GM21786 (cell line): ENCODE measurements around the gene MCM3AP.

Source experiments
- ATAC-seq: cut with Tn5 transposase; IDR thresholded peaks from one replicate; pipeline ENCODE4 v1.9.1; 2021; ENCODE audit not compliant: unreplicated experiment

Gene MCM3AP

DNA sequence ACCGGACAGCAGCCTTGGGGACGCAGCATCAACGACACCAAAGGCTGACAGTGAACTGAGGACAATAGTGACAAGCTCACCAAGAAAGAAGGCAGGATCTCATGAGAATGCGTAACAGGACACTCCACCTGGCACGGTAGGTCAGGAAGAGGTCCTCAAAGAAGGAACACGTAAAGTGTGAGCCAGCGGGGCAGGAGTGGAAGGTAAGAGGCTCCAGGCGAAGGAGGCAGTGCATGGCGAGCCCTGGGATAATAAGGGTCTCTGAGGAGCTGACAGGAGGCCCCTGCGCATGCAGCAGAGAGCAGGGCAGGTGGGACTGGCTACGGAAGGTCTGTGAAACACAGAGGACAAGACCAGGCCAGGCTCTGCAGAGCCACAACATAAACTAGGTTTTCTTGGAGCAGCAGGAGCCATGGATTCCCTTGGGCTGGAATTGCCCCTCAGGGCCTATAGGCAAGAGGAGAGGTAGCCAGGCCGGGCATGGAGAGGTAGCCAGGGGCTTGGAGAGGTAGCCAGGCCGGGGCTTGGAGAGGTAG lies 65.1 kb downstream of the MCM3AP start:
- ATAC-seq, result no peak

DNA sequence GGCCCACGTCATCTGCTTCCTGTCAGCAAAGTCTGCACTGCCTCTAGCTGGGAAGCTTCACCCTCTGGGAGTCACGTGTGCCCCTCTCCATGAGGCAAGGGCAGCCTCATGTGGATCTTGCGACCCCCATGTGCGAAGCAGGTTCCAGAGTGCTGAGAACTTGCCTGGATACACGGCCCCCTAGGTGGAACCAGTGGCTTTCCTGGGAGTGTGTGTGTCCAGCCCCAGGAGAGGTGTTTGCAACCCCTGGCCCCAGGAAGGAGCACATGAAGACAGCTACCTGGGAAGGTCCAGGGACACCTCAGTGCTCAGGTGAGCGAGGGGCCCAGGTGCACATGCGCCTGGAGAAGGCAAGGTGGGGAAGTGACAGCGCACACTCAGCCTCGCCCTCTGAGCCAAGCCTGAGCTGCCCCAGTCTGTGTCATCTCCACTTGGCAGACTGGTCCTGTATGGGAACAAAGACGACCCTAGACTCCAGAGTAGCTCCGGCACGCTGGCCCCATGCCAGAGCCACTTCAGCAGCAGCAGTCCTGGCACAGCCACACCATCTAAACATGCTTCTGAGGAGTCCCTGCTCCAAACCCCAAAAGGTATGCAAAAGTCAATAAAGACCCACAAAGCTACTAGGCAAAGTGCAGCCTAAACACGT lies 65.7 kb downstream of the MCM3AP start:
- no peak for ATAC-seq

DNA sequence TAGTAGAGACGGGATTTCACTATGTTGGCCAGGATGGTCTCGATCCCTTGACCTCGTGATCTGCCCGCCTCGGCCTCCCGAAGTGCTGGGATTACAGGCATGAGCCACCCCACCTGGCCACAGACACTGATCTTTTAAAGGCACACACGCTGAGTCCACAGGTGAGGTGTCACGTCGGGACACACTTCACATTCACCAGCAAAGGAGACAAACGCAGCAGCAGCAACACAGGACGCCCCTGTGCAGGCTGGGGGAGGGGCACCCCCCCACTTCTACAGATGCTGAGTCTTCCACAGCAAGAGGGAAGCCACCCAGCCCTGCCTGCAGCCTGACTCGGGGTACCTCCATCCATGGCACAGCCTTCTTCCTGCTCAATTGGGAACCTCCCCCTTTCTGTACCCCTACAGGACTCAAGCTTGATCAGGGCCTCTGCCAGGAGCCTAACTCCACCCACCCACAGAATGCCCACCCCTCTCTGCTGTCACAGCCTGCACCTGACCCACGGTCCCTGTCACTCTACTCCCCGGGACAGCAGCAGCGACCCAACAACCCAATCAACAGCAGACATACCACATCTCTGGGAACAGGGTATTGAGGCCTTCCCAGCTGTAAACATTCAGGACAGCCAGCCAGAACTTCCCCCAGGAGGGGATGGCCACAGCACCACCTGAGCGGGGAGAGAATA lies 66.4 kb downstream of the MCM3AP start:
- ATAC-seq, result no peak

DNA sequence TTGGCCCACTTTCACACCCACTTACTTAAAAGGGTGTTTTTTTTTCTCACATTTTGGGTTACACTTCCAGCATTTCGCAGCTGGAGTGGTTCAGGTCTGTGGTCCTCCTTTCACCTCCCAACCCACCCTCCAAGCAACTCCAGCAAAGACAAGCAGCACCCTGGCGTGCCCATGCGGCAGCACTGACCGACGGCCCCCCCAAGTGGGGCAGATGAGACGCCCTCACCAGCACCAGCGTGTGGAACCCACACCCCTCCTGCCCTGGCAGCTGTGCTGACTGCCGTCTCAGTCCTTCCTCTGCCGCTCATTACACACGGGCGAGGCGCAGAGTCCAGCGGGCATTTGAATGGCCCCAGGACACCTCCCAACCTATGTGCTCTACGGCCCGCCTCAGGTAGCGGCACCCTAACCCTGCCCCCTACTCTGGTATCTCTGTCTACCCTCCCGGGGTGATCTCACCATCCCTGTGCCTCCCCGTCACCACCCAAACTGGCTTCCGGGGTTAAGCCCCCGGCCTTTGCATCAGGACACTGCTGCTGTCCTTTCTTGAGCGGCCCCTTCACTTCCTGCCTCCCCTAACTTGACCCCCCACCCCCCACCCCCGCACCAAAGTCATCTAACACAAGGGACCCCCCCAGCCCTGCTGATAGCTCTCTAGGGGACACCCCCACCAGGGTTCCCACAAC lies 67.8 kb downstream of the MCM3AP start:
- no peak for ATAC-seq

DNA sequence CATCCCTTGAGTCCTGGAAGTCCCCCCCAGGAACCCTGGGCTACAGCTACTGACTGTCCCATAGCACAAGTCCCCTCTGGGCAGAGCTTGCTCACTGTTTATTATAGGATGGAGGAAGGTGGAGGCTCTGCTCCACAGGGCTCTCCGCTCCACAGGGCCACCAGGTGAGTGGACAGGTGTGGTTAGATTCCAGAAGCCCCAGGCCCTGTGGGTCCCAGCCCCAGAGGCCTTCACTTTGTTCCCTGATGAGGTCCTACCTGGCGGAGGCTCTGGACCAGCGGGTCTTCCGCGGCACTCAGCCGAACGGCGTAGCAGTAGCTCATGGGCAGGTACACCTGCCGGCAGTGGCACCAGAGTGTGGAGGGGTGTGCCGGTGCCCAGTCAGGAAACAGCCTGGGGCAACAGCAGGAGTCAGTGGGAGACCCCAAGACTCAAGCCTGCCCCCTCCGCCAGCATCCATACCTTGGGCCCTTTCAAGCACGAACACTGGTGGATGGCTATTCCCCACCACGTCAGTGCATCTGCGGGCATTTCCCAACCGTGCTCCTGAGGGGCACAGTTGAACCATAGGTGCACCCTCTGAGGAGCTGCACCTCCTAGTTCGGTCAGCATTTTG lies 69.2 kb downstream of the MCM3AP start:
- ATAC-seq, result no peak

DNA sequence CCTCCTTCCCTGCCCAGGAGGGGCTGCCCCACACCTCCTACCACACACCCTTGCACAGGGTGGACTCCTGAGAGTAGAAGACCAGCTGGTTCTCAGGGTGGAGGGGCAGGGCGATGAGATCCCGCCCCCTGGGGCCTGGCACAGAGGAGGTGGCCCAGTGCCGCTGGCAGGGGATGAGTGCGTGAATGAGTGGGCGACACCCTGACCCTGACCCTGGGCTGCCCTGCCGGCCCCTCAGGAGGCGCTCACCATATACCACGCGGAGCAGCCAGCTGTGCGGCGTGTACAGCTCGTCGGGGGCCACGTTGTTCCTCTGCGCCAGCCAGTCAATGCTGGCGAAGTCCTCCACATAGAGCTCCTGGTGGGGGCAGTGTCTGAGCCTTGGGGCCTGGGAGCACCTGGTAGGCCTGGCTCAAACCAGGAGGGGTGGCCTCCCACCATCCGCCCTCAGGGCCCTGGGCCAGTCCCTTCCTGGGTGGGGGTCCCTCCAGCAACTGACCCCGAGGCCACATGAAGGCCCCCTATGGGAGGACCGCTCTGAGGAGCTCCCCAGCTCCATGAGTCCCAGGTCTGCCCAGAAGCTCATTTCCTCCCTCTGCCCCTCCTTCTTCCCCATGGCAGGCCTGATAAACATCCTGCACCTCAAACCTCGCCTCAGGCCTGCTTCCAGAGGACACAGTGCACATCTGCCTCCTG lies 69.8 kb downstream of the MCM3AP start:
- ATAC-seq, result no peak

DNA sequence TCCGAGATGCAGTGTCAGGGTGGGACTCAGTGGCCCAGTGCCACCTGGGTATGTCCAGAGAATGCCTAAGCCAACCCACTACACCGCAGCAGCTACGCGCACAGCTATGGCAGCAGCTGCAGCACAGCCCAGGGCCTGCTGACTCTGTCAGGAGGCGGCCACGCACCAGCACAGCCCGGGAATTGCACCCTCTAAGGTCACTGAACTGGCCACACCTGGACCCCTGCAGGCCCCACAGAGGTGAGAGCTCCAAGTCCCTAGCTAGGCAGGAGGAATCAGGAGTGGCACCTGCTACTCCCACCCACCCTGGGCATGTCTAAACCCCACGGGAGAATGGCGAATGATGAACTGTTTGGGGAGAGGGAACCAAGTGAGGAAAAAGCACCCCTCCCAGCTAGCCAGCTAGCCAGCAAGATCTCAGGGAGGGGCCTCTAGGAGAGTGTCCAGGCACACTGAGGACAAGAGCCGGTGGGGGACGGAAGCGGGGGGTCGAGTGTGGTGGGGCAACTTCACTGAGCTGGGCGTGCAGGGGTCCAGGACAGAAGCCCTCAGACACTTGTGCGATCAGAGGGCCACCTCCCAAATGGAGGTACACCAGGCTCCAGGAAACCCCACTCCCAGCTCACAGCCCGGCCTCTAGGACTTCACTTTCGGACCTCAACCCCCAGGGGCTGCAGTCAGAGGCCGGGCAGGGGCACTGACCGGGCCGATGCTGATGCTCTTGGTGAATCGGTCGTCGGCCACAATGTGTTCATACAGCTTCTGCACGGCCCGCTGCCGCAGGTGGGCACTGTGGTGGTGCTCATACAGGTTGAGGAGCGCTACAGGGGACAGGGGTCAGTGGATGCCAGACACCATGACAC lies 70.7 kb downstream of the MCM3AP start:
- no peak for ATAC-seq

DNA sequence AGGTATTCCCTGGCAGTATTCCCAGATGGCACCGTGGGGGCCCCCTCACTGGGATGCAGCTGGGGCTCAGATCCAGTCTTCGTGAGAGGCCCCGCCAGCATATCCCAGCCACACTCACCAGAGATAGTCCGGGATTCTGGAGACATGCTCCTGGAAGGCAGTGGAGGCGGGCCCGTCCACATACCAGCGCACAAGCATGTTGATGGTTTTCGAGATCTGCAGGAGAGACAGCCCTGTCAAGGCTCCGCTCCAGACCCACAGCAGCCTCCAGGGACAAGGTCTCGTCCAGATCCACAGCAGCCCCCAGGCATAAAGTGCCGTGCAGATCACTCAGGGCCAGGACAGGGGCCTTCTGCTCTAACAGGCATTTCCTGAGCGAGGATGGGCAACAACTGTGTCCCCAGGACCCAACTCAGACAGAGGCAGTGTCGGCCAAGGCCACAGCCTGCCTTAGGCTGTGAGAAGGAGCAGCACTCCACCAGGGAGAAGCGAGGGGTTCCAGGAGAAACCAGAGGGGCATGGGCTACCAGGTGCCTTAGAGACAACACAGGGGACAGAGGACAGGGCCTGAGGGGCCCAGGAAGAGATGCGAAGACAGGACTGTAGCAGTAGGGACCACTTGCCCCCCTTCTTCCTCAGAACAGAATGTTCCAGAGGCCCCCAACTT lies 71.7 kb downstream of the MCM3AP start:
- no peak for ATAC-seq

DNA sequence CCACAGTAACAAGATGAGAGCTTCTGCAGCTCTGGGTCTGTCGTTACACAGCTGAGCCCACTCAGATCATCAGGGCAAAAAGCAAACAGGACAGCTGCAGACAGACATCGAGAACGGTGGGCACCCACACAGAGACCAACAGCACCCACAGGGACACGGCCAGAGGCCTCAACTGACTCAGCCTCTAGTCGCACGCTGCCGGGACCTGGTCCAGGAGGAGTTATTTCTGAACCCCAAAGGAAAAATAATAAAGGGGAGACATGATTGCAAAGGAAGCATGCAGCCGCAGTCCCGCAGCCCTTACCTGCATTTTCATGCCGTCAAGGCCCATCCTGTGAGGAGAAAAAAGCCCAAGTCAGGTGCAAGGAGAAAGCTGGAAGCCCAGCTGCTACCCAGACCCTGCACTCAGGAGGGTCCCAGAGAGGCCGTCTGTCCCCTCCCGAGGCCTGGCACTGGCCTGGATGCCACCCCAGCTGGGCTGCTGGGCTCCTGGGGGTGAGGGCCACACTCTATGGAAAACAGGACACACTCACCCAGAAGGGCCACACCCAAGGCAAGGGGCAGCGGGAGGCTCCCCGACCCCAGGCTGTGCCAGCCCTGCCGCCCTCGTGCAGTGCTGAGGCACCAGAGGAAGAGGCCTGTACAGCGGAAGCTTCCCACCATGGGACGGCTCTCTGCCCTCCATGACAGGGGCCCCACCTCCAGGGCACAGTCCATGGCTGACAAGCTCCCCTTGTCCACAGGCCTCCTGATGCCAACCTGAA lies 72.5 kb downstream of the MCM3AP start:
- ATAC-seq, result no peak

DNA sequence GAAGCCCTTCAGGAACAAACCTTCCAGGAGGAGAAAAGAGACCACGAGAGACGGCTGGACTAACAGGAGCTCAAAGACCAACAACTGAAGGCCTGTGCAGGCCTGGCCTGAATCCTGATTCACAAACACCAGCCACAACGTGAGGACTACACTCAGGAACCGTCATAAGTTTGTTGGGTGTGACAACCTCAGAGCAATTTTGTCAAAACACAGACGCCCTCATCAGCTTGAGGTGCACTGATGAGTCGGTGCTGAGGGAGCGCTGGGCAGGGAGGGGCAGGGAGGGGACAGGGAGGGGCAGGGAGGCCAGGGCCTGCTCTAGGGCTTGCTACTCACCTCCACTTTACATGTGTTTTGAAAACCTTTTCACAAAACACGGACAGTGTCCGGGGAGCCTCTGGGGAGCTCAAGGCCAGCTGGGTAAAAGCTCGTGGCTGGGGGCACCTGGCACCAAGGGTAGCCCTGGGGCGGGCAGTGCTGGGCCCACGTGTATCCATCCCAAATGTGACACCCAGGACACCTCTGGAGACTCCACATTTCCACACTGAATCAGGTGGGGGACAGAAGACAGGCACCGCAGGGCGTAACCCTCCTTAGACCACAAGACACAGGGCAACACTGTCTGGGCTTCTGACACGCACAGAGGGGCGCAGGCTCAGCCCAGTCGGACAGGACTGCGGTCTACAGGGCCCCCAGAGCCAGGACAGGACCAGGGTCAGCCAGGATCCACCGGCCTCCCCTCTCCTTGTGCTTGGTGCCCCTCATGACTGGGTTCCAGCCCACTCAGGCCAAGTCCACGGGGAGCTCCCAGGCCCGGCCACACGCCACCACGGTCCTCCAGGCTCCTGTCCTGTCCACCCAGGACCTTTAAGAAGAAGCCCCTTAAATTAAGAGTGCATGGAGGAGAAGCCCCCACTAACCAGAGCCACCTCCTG lies 73.4 kb downstream of the MCM3AP start:
- ATAC-seq, result no peak

DNA sequence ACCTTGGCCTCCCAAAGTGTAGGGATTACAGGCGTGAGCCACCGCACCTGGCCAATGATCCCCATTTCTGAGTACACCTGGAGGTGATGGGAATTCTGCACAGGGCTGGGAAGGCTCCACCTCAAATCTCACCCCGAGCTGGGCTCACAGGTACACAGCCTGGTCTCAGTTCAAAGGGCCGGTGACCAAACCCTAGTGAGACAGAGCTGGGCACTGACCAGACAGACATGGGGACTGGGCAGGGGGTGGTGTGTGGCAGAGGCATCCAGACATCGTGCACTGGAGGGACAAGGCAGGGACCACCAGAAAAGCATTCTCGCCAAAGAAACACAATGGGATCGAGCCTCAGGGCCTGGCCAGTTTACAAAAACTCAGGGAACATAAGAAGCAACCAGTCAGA lies 74.0 kb downstream of the MCM3AP start:
- no peak for ATAC-seq

DNA sequence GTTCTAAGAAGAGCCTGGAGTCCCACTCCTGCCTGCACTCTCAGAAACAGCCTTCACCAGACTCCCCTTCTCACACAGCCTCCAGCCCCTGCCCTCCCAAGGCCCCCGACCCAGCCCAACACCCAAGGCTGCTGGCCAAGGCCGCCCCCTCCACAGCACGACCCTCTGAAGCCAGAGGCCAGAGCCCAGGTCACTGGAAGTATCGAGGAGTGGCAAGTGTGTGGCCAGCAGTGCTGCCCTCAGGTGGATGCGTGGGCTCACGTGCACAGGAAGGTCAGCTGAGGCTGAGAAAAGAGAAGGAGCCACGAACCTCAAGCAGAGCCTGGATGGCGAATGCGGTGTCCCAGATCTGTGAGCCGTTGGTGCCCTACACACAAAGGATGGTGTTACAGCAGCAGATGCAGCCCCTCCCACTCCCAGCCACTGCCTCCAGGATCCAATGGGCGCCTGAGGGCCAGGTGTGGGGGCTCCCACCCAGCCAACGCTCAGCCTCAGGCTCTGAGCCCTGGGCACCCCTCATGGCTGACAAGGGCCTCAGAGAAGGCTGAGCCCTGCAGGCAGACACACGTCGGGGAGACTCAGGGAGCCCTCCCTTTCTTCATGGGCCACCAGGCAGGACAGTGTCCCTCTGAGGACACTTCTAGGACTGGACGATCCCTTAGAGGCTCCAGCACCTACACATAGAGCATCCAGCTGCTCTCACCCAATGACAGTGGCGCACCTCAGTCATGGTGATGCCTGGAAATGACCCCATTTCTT lies 74.9 kb downstream of the MCM3AP start:
- no peak for ATAC-seq

DNA sequence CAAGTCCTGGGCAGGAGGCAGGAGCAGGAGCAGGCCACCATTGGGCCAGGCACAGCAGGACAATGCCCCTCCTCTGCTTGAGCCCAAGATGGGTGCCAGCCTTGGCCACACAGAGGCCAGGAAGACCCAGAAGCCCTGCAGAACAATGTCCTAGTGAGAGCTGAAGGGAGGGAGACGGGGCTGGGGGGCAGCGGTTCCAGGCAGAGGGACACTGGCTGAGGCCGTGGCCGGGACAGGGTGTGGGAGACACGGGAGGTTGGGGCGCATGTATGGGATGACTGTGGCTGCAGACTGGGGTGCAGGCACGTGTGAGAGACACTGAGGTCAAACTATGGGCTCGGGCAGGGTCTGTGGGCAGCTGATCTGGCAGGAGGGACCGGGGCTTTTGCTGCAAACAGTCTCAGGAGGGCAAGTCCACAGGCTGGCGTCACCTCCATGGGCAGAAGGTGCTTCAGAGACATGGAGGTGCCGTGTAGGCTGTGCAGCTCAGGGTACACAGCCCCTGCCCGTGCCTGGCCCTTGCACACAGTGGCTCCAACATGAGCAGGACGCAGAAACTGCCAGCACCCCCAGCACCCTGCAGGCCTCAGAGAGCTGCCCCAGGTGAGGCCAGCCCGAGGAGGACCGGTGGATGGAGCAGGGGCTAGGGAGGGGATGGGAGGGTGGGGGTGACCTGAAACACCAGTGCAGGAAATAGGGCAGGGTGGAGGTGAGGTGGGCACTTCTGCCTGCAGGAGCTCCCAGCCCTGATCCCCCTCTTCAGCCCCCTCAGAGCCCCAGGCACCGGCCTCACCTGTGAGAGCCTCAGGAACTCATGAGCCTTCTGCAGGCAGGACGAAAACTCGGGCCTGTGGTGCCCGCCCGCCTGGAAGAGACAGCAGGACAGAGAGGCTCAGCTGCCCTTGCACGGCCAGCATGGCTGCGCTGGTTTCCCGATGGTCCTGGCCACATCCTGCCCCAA lies 76.4 kb downstream of the MCM3AP start:
- no peak for ATAC-seq

DNA sequence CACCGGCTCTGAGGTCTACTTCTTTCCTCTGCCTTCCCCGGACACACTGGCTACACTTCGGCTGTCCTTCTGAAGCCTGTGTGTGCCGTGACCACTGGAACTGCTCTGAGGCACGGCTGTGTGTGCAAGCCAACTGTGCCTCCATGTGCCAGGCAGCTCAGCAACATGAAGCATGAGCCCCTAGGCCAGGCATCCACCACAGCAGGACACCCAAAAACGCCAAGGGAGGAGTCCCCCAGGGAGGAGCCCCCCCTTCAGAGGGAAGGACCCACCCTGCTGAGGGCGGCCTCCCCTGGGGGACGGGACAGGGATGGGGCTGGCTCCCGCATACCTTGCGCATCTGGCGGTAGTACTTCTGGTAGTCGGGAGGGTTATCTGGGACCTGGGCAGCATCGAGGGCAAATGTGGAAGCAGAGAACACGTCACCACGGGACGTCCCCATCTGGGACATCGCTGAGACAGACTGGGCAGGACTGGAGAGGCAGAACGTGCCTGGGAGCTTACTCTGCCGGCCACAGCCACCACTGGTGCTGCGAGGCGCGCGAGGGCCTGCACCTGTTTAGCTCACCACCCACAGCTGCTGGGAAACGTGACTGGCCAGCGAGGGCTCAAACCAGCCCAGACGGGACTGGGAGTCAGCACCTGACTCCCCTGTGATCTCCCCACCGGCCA lies 77.4 kb downstream of the MCM3AP start:
- ATAC-seq, result no peak
